ENCODE results near the gene CRYBB3.

GRCh38 chr22:25187469-25187868, 12.2 kb upstream of the CRYBB3 start:
- TF ChIP-seq SP5 (CRISPR knock-in tag; IDR thresholded peaks at IDR 0.05; ENCODE audit: borderline replicate concordance, low read depth) (no peak), ZNF143 (CRISPR knock-in tag; IDR thresholded peaks at IDR 0.05) (no peak), EZH2 (conservative IDR thresholded peaks at IDR 0.05; ENCODE audit: low read depth, low read length) (no peak), ZNF503 (CRISPR knock-in tag; IDR thresholded peaks at IDR 0.05) (no peak), CTCF (CRISPR knock-in tag; IDR thresholded peaks at IDR 0.05) (no peak), SMC3 (IDR thresholded peaks at IDR 0.05; ENCODE audit: low read length) (no peak), ZNF224 (CRISPR knock-in tag; IDR thresholded peaks at IDR 0.05) (no peak), ZNF484 (CRISPR knock-in tag; IDR thresholded peaks at IDR 0.05; ENCODE audit: borderline replicate concordance, low read depth) (no peak)
- TF ChIP-seq, protein P1, sequence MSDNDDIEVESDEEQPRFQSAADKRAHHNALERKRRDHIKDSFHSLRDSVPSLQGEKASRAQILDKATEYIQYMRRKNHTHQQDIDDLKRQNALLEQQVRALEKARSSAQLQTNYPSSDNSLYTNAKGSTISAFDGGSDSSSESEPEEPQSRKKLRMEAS (IDR thresholded peaks at IDR 0.05): no peak
- TF ChIP-seq, protein P2, sequence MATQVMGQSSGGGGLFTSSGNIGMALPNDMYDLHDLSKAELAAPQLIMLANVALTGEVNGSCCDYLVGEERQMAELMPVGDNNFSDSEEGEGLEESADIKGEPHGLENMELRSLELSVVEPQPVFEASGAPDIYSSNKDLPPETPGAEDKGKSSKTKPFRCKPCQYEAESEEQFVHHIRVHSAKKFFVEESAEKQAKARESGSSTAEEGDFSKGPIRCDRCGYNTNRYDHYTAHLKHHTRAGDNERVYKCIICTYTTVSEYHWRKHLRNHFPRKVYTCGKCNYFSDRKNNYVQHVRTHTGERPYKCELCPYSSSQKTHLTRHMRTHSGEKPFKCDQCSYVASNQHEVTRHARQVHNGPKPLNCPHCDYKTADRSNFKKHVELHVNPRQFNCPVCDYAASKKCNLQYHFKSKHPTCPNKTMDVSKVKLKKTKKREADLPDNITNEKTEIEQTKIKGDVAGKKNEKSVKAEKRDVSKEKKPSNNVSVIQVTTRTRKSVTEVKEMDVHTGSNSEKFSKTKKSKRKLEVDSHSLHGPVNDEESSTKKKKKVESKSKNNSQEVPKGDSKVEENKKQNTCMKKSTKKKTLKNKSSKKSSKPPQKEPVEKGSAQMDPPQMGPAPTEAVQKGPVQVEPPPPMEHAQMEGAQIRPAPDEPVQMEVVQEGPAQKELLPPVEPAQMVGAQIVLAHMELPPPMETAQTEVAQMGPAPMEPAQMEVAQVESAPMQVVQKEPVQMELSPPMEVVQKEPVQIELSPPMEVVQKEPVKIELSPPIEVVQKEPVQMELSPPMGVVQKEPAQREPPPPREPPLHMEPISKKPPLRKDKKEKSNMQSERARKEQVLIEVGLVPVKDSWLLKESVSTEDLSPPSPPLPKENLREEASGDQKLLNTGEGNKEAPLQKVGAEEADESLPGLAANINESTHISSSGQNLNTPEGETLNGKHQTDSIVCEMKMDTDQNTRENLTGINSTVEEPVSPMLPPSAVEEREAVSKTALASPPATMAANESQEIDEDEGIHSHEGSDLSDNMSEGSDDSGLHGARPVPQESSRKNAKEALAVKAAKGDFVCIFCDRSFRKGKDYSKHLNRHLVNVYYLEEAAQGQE (IDR thresholded peaks at IDR 0.05; ENCODE audit: borderline replicate concordance in 1 of 2, low read depth in 1 of 2, low read length in 2 of 2): no peak
- TF ChIP-seq, protein P3, sequence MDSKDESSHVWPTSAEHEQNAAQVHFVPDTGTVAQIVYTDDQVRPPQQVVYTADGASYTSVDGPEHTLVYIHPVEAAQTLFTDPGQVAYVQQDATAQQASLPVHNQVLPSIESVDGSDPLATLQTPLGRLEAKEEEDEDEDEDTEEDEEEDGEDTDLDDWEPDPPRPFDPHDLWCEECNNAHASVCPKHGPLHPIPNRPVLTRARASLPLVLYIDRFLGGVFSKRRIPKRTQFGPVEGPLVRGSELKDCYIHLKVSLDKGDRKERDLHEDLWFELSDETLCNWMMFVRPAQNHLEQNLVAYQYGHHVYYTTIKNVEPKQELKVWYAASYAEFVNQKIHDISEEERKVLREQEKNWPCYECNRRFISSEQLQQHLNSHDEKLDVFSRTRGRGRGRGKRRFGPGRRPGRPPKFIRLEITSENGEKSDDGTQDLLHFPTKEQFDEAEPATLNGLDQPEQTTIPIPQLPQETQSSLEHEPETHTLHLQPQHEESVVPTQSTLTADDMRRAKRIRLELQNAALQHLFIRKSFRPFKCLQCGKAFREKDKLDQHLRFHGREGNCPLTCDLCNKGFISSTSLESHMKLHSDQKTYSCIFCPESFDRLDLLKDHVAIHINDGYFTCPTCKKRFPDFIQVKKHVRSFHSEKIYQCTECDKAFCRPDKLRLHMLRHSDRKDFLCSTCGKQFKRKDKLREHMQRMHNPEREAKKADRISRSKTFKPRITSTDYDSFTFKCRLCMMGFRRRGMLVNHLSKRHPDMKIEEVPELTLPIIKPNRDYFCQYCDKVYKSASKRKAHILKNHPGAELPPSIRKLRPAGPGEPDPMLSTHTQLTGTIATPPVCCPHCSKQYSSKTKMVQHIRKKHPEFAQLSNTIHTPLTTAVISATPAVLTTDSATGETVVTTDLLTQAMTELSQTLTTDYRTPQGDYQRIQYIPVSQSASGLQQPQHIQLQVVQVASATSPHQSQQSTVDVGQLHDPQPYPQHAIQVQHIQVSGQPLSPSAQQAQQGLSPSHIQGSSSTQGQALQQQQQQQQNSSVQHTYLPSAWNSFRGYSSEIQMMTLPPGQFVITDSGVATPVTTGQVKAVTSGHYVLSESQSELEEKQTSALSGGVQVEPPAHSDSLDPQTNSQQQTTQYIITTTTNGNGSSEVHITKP (CRISPR knock-in tag; IDR thresholded peaks at IDR 0.05; ENCODE audit: low read depth): no peak

Measured in HepG2 (cell line).